H9 (cell line): ENCODE results near the gene AP4M1. TPM values are rescaled to one million over a fixed set of nuclear protein-coding genes. Genes with fewer than 3 reads are reported as not detected.

Experiments used
- DNase-seq: peaks from one replicate; pipeline ENCODE4 v3.0.0-alpha.2; 2017
- H2AFZ ChIP-seq: one replicate; pipeline ENCODE4 v1.6.1; 2013; ENCODE audit warnings: mild to moderate bottlenecking, low read length, control low read depth, moderate library complexity
- H2AK5ac ChIP-seq: 2 replicates; pipeline ENCODE4 v1.6.1; 2013; ENCODE audit warnings: low read length, control low read depth, mixed read lengths; ENCODE audit not compliant: insufficient read length
- H2BK120ac ChIP-seq: one replicate; pipeline ENCODE4 v1.6.1; 2013; ENCODE audit warnings: low read depth, mild to moderate bottlenecking, low read length, control low read depth, inconsistent platforms; ENCODE audit not compliant: poor library complexity, severe bottlenecking
- H2BK12ac ChIP-seq: 2 replicates; pipeline ENCODE4 v1.6.1; 2013; ENCODE audit warnings: low read length, control low read depth, mixed read lengths, low read depth; ENCODE audit not compliant: insufficient read length
- H2BK15ac ChIP-seq: 2 replicates; pipeline ENCODE4 v1.6.1; 2013; ENCODE audit warnings: low read depth, low read length, control low read depth
- H2BK20ac ChIP-seq: one replicate; pipeline ENCODE4 v1.6.1; 2013; ENCODE audit warnings: low read depth, mild to moderate bottlenecking, low read length, control low read depth, inconsistent platforms; ENCODE audit not compliant: poor library complexity, severe bottlenecking
- H2BK5ac ChIP-seq: 2 replicates; pipeline ENCODE4 v1.6.1; 2013; ENCODE audit warnings: low read length, control low read depth, mixed read lengths; ENCODE audit not compliant: insufficient read length
- H3K14ac ChIP-seq: 2 replicates; pipeline ENCODE4 v1.6.1; 2013; ENCODE audit warnings: low read length, control low read depth; ENCODE audit not compliant: insufficient read depth
- H3K18ac ChIP-seq: 2 replicates; pipeline ENCODE4 v1.6.1; 2013; ENCODE audit warnings: low read depth, mild to moderate bottlenecking, mixed read lengths, low read length, control low read depth; ENCODE audit not compliant: insufficient read length
- H3K23ac ChIP-seq: 2 replicates; pipeline ENCODE4 v1.6.1; 2013; ENCODE audit warnings: low read length, control low read depth, mixed read lengths, low read depth; ENCODE audit not compliant: insufficient read length
- H3K23me2 ChIP-seq: 2 replicates; pipeline ENCODE4 v1.6.1; 2013; ENCODE audit warnings: low read depth, mild to moderate bottlenecking, mixed read lengths, low read length, control low read depth; ENCODE audit not compliant: insufficient read length, poor library complexity, severe bottlenecking
- H3K27ac ChIP-seq: 2 replicates; pipeline ENCODE4 v1.5.1; 2013; ENCODE audit warnings: low read length, control low read depth, mixed read lengths, low read depth; ENCODE audit not compliant: insufficient read length
- H3K27me3 ChIP-seq: 2 replicates; pipeline ENCODE4 v1.6.1; 2013; ENCODE audit warnings: low read length, control low read depth, inconsistent platforms; ENCODE audit not compliant: insufficient read depth
- H3K4ac ChIP-seq: 2 replicates; pipeline ENCODE4 v1.6.1; 2013; ENCODE audit warnings: low read depth, mild to moderate bottlenecking, control low read depth, inconsistent platforms, low read length, moderate library complexity
- H3K4me1 ChIP-seq: 2 replicates; pipeline ENCODE4 v1.6.1; 2013; ENCODE audit warnings: low read length, control low read depth, inconsistent platforms; ENCODE audit not compliant: insufficient read depth
- H3K4me2 ChIP-seq: 2 replicates; pipeline ENCODE4 v1.6.1; 2013; ENCODE audit warnings: low read length, control low read depth, mixed read lengths; ENCODE audit not compliant: insufficient read length, insufficient read depth
- H3K56ac ChIP-seq: 2 replicates; pipeline ENCODE4 v1.6.1; 2013; ENCODE audit warnings: low read depth, mild to moderate bottlenecking, mixed read lengths, low read length, control low read depth; ENCODE audit not compliant: insufficient read length
- H3K79me1 ChIP-seq: 2 replicates; pipeline ENCODE4 v1.6.1; 2013; ENCODE audit warnings: low read depth, mild to moderate bottlenecking, moderate library complexity, low read length, control low read depth, inconsistent platforms; ENCODE audit not compliant: insufficient read depth, poor library complexity, severe bottlenecking
- H3K79me2 ChIP-seq: 2 replicates; pipeline ENCODE4 v1.6.1; 2013; ENCODE audit warnings: low read length, control low read depth, inconsistent platforms; ENCODE audit not compliant: insufficient read depth
- H3K9ac ChIP-seq: 2 replicates; pipeline ENCODE4 v1.6.1; 2013; ENCODE audit warnings: low read length, control low read depth, mixed read lengths; ENCODE audit not compliant: insufficient read length; ENCODE audit errors: extremely low read depth
- H3K9me3 ChIP-seq: one replicate; pipeline ENCODE4 v1.6.1; 2013; ENCODE audit warnings: low read depth, low read length, inconsistent platforms; ENCODE audit not compliant: control insufficient read depth
- H3T11ph ChIP-seq: one replicate; pipeline ENCODE4 v1.6.1; 2013; ENCODE audit warnings: mild to moderate bottlenecking, low read length, control low read depth, inconsistent platforms
- H4K20me1 ChIP-seq: one replicate; pipeline ENCODE4 v1.6.1; 2013; ENCODE audit not compliant: control insufficient read depth, insufficient read length, insufficient read depth
- H4K5ac ChIP-seq: 2 replicates; pipeline ENCODE4 v1.6.1; 2013; ENCODE audit warnings: low read depth, mild to moderate bottlenecking, mixed read lengths, low read length, control low read depth; ENCODE audit not compliant: insufficient read length
- H4K8ac ChIP-seq: replicated peaks from 2 replicates; pipeline ENCODE4 v1.6.1; 2013; ENCODE audit warnings: low read length, control low read depth, mixed read lengths, low read depth; ENCODE audit not compliant: insufficient read length
- H4K91ac ChIP-seq: 2 replicates; pipeline ENCODE4 v1.6.1; 2013; ENCODE audit warnings: low read depth, mild to moderate bottlenecking, moderate library complexity, mixed read lengths, low read length, control low read depth; ENCODE audit not compliant: insufficient read length
- H3K27ac Mint-ChIP-seq, 3 experiments: 2 replicates in 2 of 3; 3 replicates in 1 of 3; pipeline ENCODE4 v1.8.0; 2020 to 2021; ENCODE audit warnings: mixed read lengths in 3 of 3, mild to moderate bottlenecking in 1 of 3, moderate library complexity in 1 of 3
- H3K27me3 Mint-ChIP-seq: 2 replicates; pipeline ENCODE4 v1.8.0; 2021; ENCODE audit warnings: low read depth, mild to moderate bottlenecking, moderate library complexity, mixed read lengths
- H3K36me3 Mint-ChIP-seq, 3 experiments: 2 replicates in 2 of 3; 3 replicates in 1 of 3; pipeline ENCODE4 v1.8.0; 2020 to 2021; ENCODE audit warnings: low read depth in 3 of 3, mixed read lengths in 3 of 3; ENCODE audit not compliant: insufficient read depth in 1 of 3
- H3K4me1 Mint-ChIP-seq, 2 experiments: 2 replicates each; pipeline ENCODE4 v1.8.0; 2020; ENCODE audit warnings: mixed read lengths in 2 of 2
- H3K4me3 Mint-ChIP-seq, 2 experiments: 2 replicates in 1 of 2; 3 replicates in 1 of 2; pipeline ENCODE4 v1.8.0; 2020 to 2021; ENCODE audit warnings: mild to moderate bottlenecking in 2 of 2, mixed read lengths in 2 of 2, moderate library complexity in 1 of 2
- H3K9me3 Mint-ChIP-seq, 2 experiments: 2 replicates in 1 of 2; 3 replicates in 1 of 2; pipeline ENCODE4 v1.8.0; 2020; ENCODE audit warnings: mild to moderate bottlenecking in 2 of 2, mixed read lengths in 2 of 2, moderate library complexity in 1 of 2
- CTCF ChIP-seq: fragments of 200-600 bp; sonication (generic); conservative IDR thresholded peaks from 3 replicates; pipeline ENCODE4 v1.8.0; 2021; ENCODE audit warnings: antibody characterized with exemption, mild to moderate bottlenecking
- WGBS: extraction: QIAGEN DNeasy Blood & Tissue Kit; methylation state at CpG from one replicate; pipeline ENCODE4 v1.1.7; 2013; ENCODE audit warnings: missing lambda C conversion rate, low lambda C conversion rate, mixed read lengths; ENCODE audit not compliant: insufficient read length; ENCODE audit errors: extremely low coverage; 5-methylcytosine and 5-hydroxymethylcytosine counted together
- total RNA-seq: library from RNA; stranded (reverse); gene quantifications from 2 replicates; pipeline ENCODE4 v1.2.1, GENCODE V29; 2021

Gene AP4M1
- total RNA-seq, 1 experiment from 2014 or later: 18.8 TPM

- Mint-ChIP-seq H3K27ac (no peak overlapping the region), H3K4me3 (no peak overlapping the region), H3K4me1 (0 out of 4 replicates have a peak, but pooled peaks cover 0 to 3% of the 10 kb centered on the region in 2 experiments), H3K27me3 (no peaks in the 10 kb centered on the region), H3K9me3 (no peaks in the 10 kb centered on the region), H3K36me3 (peaks cover 52 to 79% (median 75%) of the 10 kb centered on the region in 3 experiments)
- Histone ChIP-seq H2AK5ac (no peak overlapping the region), H4K91ac (no peak overlapping the region), H3K4me1 (no peaks in the 10 kb centered on the region), H3T11ph (no peak overlapping the region), H2BK5ac (no peak overlapping the region), H3K14ac (no peak overlapping the region), H4K20me1 (no peaks in the 10 kb centered on the region), H3K4me2 (no peak overlapping the region), H3K23me2 (no peaks in the 10 kb centered on the region), H3K9me3 (no peaks in the 10 kb centered on the region), H3K27ac (no peak overlapping the region), H3K18ac (no peak overlapping the region), H3K79me1 (no peaks in the 10 kb centered on the region), H4K5ac (no peak overlapping the region), H2AFZ (no peak overlapping the region), H3K9ac (no peak overlapping the region), H2BK12ac (no peak overlapping the region), H3K4ac (no peak overlapping the region), H4K8ac (no peak overlapping the region), H2BK20ac (no peak overlapping the region), H3K56ac (no peak overlapping the region), H3K23ac (no peak overlapping the region), H2BK120ac (no peak overlapping the region), H3K79me2 (no peaks in the 10 kb centered on the region), H3K27me3 (no peaks in the 10 kb centered on the region), H2BK15ac (no peak overlapping the region)
- no peak for TF ChIP-seq CTCF
- DNase-seq: no peak
- WGBS: no CpG with 5 or more reads among the region's 13 CpGs
These were observed 10.5 kb downstream of the AP4M1 start for GRCh38 chr7:100111914-100112313.
